WI38 (cell line): ENCODE data around the gene ABCA10.
"Not testable (repeated sequence)": the region's sequence is repeated elsewhere in the genome, so short reads cannot be mapped to it uniquely, and the experiment has no call there.

Experiments used
- H3K4me3 ChIP-seq: 2 replicates; pipeline ENCODE4 v1.5.1; 2011; ENCODE audit warnings: low read depth, mild to moderate bottlenecking, control low read depth, low read length
- CTCF ChIP-seq: IDR thresholded peaks from 2 replicates; pipeline ENCODE4 v1.5.1; 2012; ENCODE audit warnings: low read depth, mild to moderate bottlenecking, control low read depth, low read length

ABCA10 gene

GRCh38 chr17:69198238-69198637 is 30.4 kb downstream of the ABCA10 start:
- no peak for TF ChIP-seq CTCF
- H3K4me3 ChIP-seq = no peak overlapping the region

- H3K4me3 ChIP-seq = not testable (repeated sequence)
These were observed 32.4 kb downstream of the ABCA10 start for GRCh38 chr17:69196105-69196653.

- no peak overlapping the region for H3K4me3 ChIP-seq
- TF ChIP-seq CTCF = no peak
These were observed 35.9 kb downstream of the ABCA10 start for GRCh38 chr17:69192754-69193153.

GRCh38 chr17:69188796-69189195 is 39.8 kb downstream of the ABCA10 start:
- TF ChIP-seq CTCF = no peak
- no peak overlapping the region for H3K4me3 ChIP-seq

GRCh38 chr17:69188064-69188463 is 40.6 kb downstream of the ABCA10 start:
- TF ChIP-seq CTCF = no peak
- H3K4me3 ChIP-seq = no peak overlapping the region

- no peak overlapping the region for H3K4me3 ChIP-seq
These were observed 41.3 kb downstream of the ABCA10 start for GRCh38 chr17:69187294-69187693.

GRCh38 chr17:69179227-69179952 is 49.2 kb downstream of the ABCA10 start:
- H3K4me3 ChIP-seq = no peak overlapping the region
- TF ChIP-seq CTCF = no peak

More at GRCh38 chr17:69187294-69187693, 41.3 kb downstream of the ABCA10 start:
- TF ChIP-seq CTCF = no peak

- no peak overlapping the region for H3K4me3 ChIP-seq
- TF ChIP-seq CTCF = no peak
These were observed 52.2 kb downstream of the ABCA10 start for GRCh38 chr17:69176457-69176795.
